HCT116 (cell line): ENCODE data around the gene ITIH4.

Source experiments
- CTCF ChIP-seq, 3 experiments: fragments of 200-600 bp in 1 of 3; sonication (generic) in 1 of 3; IDR thresholded peaks in 2 of 3; conservative IDR thresholded peaks in 1 of 3; 2 replicates each; pipeline ENCODE4 v1.5.1; 2012 to 2017; ENCODE audit warnings: low read depth in 2 of 3, low read length in 2 of 3, antibody characterized with exemption in 1 of 3, borderline replicate concordance in 1 of 3, control low read depth in 1 of 3, mild to moderate bottlenecking in 1 of 3, mixed read lengths in 1 of 3, mixed run types in 1 of 3, moderate library complexity in 1 of 3; ENCODE audit not compliant: insufficient read depth in 1 of 3
- REST ChIP-seq: IDR thresholded peaks from 2 replicates; pipeline ENCODE4 v1.6.1; 2012; ENCODE audit warnings: low read depth
- TCF7L2 ChIP-seq: IDR thresholded peaks from 2 replicates; pipeline ENCODE4 v1.7.0; 2011; ENCODE audit warnings: borderline replicate concordance, inconsistent platforms; ENCODE audit not compliant: insufficient read depth, insufficient read length; ENCODE audit errors: extremely low read depth
- TF ChIP-seq, protein P1 (sequence below): IDR thresholded peaks from 2 replicates; pipeline ENCODE4 v1.6.1; 2012

DNA sequence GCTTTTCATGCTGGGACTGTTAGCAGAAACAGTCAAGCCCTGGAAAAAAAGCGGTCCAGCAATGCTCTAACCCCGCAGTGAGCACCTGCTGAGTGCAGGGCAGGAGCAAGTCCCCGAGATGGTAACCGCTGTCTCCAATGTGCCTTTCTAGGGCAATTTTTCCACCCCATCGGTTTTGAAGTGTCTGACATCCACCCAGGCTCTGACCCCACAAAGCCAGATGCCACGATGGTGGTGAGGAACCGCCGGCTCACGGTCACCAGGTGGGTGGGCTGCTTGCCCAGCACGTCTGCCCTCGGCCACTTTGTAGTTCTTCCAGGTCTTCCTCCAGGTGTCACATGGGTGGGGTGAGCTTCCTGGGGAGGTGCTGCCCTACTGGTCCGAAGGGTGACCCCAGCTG, 39.1 kb downstream of the ITIH4 start:
- TF ChIP-seq CTCF (IDR thresholded peaks at IDR 0.05 in 2 of 3, conservative IDR thresholded peaks at IDR 0.05 in 1 of 3; ENCODE audit: borderline replicate concordance in 1 of 3, insufficient read depth in 1 of 3, low read depth in 2 of 3, low read length in 2 of 3) = no peak
- TF ChIP-seq TCF7L2 = no peak
- TF ChIP-seq, protein P1, sequence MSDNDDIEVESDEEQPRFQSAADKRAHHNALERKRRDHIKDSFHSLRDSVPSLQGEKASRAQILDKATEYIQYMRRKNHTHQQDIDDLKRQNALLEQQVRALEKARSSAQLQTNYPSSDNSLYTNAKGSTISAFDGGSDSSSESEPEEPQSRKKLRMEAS = no peak
- no peak for TF ChIP-seq REST
